Measurements from ENCODE around the gene BRWD1.
"Not testable (repeated sequence)": the region's sequence is repeated elsewhere in the genome, so short reads cannot be mapped to it uniquely, and the experiment has no call there.

BRWD1 gene

GRCh38 chr21:39161064-39161463, 152.4 kb downstream of the BRWD1 start:
- no peak for DNase-seq

- DNase-seq: no peak
Measured at GRCh38 chr21:39159342-39160063, 153.9 kb downstream of the BRWD1 start.

- not testable (repeated sequence) for DNase-seq
Measured at GRCh38 chr21:39157241-39157640, 156.2 kb downstream of the BRWD1 start.

- no peak for DNase-seq
Measured at GRCh38 chr21:39156024-39156423, 157.4 kb downstream of the BRWD1 start.

GRCh38 chr21:39155578-39155977, 157.9 kb downstream of the BRWD1 start:
- DNase-seq: no peak

- DNase-seq: no peak
Measured at GRCh38 chr21:39153842-39154241, 159.6 kb downstream of the BRWD1 start.

- no peak for DNase-seq
Measured at GRCh38 chr21:39153373-39153772, 160.1 kb downstream of the BRWD1 start.

GRCh38 chr21:39152271-39152670, 161.2 kb downstream of the BRWD1 start:
- DNase-seq: no peak

- DNase-seq: no peak
Measured at GRCh38 chr21:39150877-39151276, 162.6 kb downstream of the BRWD1 start.

GRCh38 chr21:39150316-39150715, 163.1 kb downstream of the BRWD1 start:
- DNase-seq: no peak

GRCh38 chr21:39149882-39150281, 163.6 kb downstream of the BRWD1 start:
- DNase-seq: no peak

- DNase-seq: no peak
Measured at GRCh38 chr21:39148975-39149374, 164.5 kb downstream of the BRWD1 start.

- DNase-seq: no peak
Measured at GRCh38 chr21:39144191-39144590, 169.2 kb downstream of the BRWD1 start.

- DNase-seq: no peak
Measured at GRCh38 chr21:39142972-39143371, 170.5 kb downstream of the BRWD1 start.

GRCh38 chr21:39141502-39141901, 171.9 kb downstream of the BRWD1 start:
- DNase-seq: no peak

GRCh38 chr21:39137248-39138178, 175.9 kb downstream of the BRWD1 start:
- no peak for DNase-seq

GRCh38 chr21:39136711-39137110, 176.7 kb downstream of the BRWD1 start:
- DNase-seq: no peak

- not testable (repeated sequence) for DNase-seq
Measured at GRCh38 chr21:39136138-39136537, 177.3 kb downstream of the BRWD1 start.

GRCh38 chr21:39134288-39134810, 179.1 kb downstream of the BRWD1 start:
- DNase-seq: no peak

Measured in activated CD4-positive, alpha-beta T cell treated with anti-CD3 and anti-CD28 coated beads, Interleukin-2, amount 50 U/mL, for 1 hour (primary cell).